Measurements from ENCODE around the gene UBE3D.

- TF ChIP-seq CTCF (conservative IDR thresholded peaks at IDR 0.05; ENCODE audit: low read depth, low read length), result no peak
- TF ChIP-seq EZH2 (IDR thresholded peaks at IDR 0.05; ENCODE audit: borderline replicate concordance, low read depth, low read length, poor library complexity, severe bottlenecking), result no peak
Measured at GRCh38 chr6:82872185-82872584, 193.5 kb downstream of the UBE3D start.
